NCI-H510A (cell line): ENCODE data around the gene GOSR1.
"Not testable (repeated sequence)": the region's sequence is repeated elsewhere in the genome, so short reads cannot be mapped to it uniquely, and the experiment has no call there.

Source experiments
- DNase-seq: peaks from one replicate; lab custom pipeline; 2025; lab: John Stamatoyannopoulos, UW

GOSR1 gene

DNA sequence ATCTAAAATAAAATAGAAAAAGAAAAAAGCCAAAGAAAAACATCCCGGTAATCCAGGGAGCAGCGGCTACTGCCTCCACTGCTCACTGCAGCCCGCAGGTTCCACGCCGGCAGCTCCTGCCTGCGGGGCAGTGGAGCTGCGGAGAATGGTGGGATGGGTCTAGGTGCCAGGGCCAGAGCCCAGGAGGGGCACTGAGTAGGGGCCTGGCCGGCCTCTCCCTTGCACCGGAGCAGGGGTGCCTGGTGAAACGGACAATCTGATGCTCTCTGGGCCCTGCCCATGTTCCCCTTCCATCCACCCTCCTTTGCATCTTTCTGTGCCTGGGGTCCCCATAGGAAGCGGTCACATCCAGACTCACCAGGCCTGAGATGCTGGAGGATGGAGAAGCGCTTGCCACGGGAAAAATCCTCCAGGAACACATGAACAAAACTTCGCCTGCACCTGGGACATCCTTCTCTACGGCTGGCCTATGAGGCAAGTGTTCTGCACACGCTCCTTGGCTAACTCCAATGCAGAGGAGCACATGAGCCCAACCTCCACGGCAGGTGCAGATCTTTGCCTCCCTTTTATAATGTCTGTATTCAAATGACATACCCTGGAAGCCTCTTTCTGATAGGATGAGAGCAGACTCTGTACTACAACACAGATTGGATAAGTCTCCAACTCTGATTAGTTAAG lies 98.6 kb downstream of the GOSR1 start:
- DNase-seq = not testable (repeated sequence)

DNA sequence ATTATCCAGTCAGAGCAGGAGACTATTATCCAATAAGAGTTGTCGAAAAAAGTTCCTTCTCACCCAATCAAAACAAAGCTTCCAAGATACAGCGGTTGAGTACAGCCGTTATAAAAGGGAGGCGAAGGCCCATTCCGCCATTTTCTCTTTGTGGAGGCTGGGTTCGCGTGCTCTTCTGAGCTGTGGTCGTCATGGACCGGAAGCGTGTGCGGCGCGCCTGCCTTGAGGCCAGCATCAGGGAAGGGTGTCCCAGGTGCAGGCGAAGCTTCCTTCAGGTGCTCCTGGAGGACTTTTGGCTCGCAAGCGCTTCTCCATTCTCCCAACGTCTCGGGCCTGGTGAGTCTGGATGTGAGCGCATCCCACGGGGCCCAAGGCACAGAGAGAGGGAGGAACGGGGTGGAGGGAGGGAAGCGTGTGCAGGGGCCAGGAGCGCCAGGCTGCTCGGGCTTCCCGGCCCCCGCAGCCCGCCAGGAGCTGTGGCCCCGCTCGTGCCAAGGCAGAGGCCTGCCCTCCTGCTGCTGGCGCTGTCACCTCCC lies 99.2 kb downstream of the GOSR1 start:
- no peak for DNase-seq
